SK-N-SH (cell line): ENCODE data around the gene ARID2. TPM values are rescaled to one million over a fixed set of nuclear protein-coding genes. Genes with fewer than 3 reads are reported as not detected.

Experiments used
- CTCF ChIA-PET: fragments of 300-600, 350-600 bp; formaldehyde crosslinking; extraction: SDS; loops from one replicate; lab custom pipeline; 2021; lab: Yijun Ruan, JAX
- POLR2A ChIA-PET: fragments of 350-600 bp; sonication (Branson Sonifier 250); formaldehyde crosslinking; extraction: SDS; loops from one replicate; lab custom pipeline; 2020; ENCODE audit warnings: antibody characterized with exemption, inconsistent platforms; lab: Yijun Ruan, JAX
- DNase-seq: peaks from one replicate; pipeline ENCODE4 v3.0.0; 2012
- H2AFZ ChIP-seq: fragments of 200-600 bp; sonication (generic); 2 replicates; pipeline ENCODE4 v1.8.1; 2016; ENCODE audit warnings: antibody characterized with exemption, mild to moderate bottlenecking, low read depth
- H3F3A ChIP-seq: fragments of 200-600 bp; sonication (generic); replicated peaks from 2 replicates; pipeline ENCODE3; 2016; ENCODE audit warnings: antibody characterized with exemption, mild to moderate bottlenecking; ENCODE audit not compliant: insufficient read depth
- H3K27ac ChIP-seq, 2 experiments: fragments of 200-500 bp in 1 of 2; fragments of 200-600 bp in 1 of 2; sonication (Bioruptor generic) in 1 of 2; sonication (generic), shearing (Covaris generic) in 1 of 2; 2 replicates each; pipeline versions ENCODE4 v1.5.1 to v1.6.1; 2014 to 2016; ENCODE audit warnings: low read depth in 2 of 2, inconsistent platforms in 1 of 2, low read length in 1 of 2, mild to moderate bottlenecking in 1 of 2, mixed read lengths in 1 of 2
- H3K27me3 ChIP-seq: fragments of 200-600 bp; sonication (generic), shearing (Covaris generic); 2 replicates; pipeline ENCODE4 v1.6.1; 2016; ENCODE audit warnings: mixed run types; ENCODE audit not compliant: insufficient read depth
- H3K36me3 ChIP-seq, 2 experiments: fragments of 200-500 bp in 1 of 2; fragments of 200-600 bp in 1 of 2; sonication (Bioruptor generic) in 1 of 2; sonication (generic) in 1 of 2; replicated peaks in 1 of 2; 2 replicates each; pipeline versions ENCODE3 to v1.5.1; 2014 to 2016; ENCODE audit warnings: low read length in 1 of 2, mild to moderate bottlenecking in 1 of 2; ENCODE audit not compliant: insufficient read depth in 2 of 2, control insufficient read depth in 1 of 2
- H3K4me1 ChIP-seq, 2 experiments: fragments of 200-500 bp in 1 of 2; fragments of 200-600 bp in 1 of 2; sonication (Bioruptor generic) in 1 of 2; sonication (generic), shearing (Covaris generic) in 1 of 2; 2 replicates each; pipeline versions ENCODE4 v1.5.1 to v1.6.1; 2014 to 2016; ENCODE audit warnings: low read depth in 1 of 2, low read length in 1 of 2, mixed run types in 1 of 2; ENCODE audit not compliant: insufficient read depth in 2 of 2, control insufficient read depth in 1 of 2
- H3K4me2 ChIP-seq: fragments of 200-600 bp; sonication (generic), shearing (Covaris generic); 2 replicates; pipeline ENCODE4 v1.6.1; 2017; ENCODE audit warnings: mixed run types
- H3K4me3 ChIP-seq, 2 experiments: fragments of 200-500 bp in 1 of 2; fragments of 200-600 bp in 1 of 2; sonication (Bioruptor generic) in 1 of 2; sonication (generic), shearing (Covaris generic) in 1 of 2; 2 replicates each; pipeline versions ENCODE4 v1.5.1 to v1.8.1; 2014 to 2016; ENCODE audit warnings: low read depth in 2 of 2, inconsistent platforms in 1 of 2, low read length in 1 of 2, mild to moderate bottlenecking in 1 of 2, mixed read lengths in 1 of 2, moderate library complexity in 1 of 2
- H3K79me2 ChIP-seq: fragments of 200-600 bp; sonication (generic); 2 replicates; pipeline ENCODE4 v1.8.1; 2017; ENCODE audit warnings: mild to moderate bottlenecking; ENCODE audit not compliant: insufficient read depth
- H3K9ac ChIP-seq: fragments of 200-600 bp; sonication (generic); 2 replicates; pipeline ENCODE4 v1.6.1; 2017; ENCODE audit warnings: mixed run types
- H3K9me2 ChIP-seq: fragments of 200-600 bp; sonication (generic); 2 replicates; pipeline ENCODE4 v1.6.1; 2017; ENCODE audit warnings: mixed run types
- H3K9me3 ChIP-seq: fragments of 200-600 bp; sonication (generic); 2 replicates; pipeline ENCODE4 v1.6.1; 2017; ENCODE audit warnings: mixed run types, mild to moderate bottlenecking, moderate library complexity
- H4K20me1 ChIP-seq: fragments of 200-600 bp; sonication (generic); 2 replicates; pipeline ENCODE4 v1.6.1; 2017; ENCODE audit warnings: mild to moderate bottlenecking, mixed run types; ENCODE audit not compliant: insufficient read depth
- FOSL2 ChIP-seq: IDR thresholded peaks from 2 replicates; pipeline ENCODE4 v1.4.0; 2012; ENCODE audit warnings: low read depth, mild to moderate bottlenecking, moderate library complexity, borderline replicate concordance
- FOXM1 ChIP-seq: IDR thresholded peaks from 2 replicates; pipeline ENCODE4 v1.4.0; 2012; ENCODE audit warnings: low read depth, mild to moderate bottlenecking
- GATA2 ChIP-seq: sonication (generic); formaldehyde crosslinking; IDR thresholded peaks from 2 replicates; pipeline ENCODE4 v1.5.0; 2020; ENCODE audit warnings: mild to moderate bottlenecking, missing genetic modification reagents
- MXI1 ChIP-seq: IDR thresholded peaks from 2 replicates; pipeline ENCODE4 v1.6.1; 2012; ENCODE audit warnings: mild to moderate bottlenecking, low read depth, low read length, improper control_type of control experiment
- RAD21 ChIP-seq: IDR thresholded peaks from 2 replicates; pipeline ENCODE4 v1.6.1; 2012; ENCODE audit warnings: mild to moderate bottlenecking, low read length
- RCOR1 ChIP-seq: fragments of 150-350 bp; IDR thresholded peaks from 2 replicates; pipeline ENCODE4 v1.6.1; 2017; ENCODE audit warnings: antibody characterized with exemption, low read length
- RFX5 ChIP-seq: IDR thresholded peaks from 2 replicates; pipeline ENCODE4 v1.6.1; 2012; ENCODE audit warnings: mild to moderate bottlenecking, improper control_type of control experiment, low read length
- TAF1 ChIP-seq: IDR thresholded peaks from 2 replicates; pipeline ENCODE4 v1.6.1; 2012; ENCODE audit warnings: low read depth, mild to moderate bottlenecking, low read length, moderate library complexity, borderline replicate concordance
- ZBTB33 ChIP-seq: IDR thresholded peaks from 2 replicates; pipeline ENCODE4 v1.4.0; 2012; ENCODE audit warnings: low read depth, borderline replicate concordance
- WGBS: methylation state at CpG from one replicate; pipeline ENCODE4 v1.1.6; 2017; ENCODE audit warnings: low lambda C conversion rate; 5-methylcytosine and 5-hydroxymethylcytosine counted together
- polyA plus RNA-seq, 3 experiments: library from polyadenylated mRNA; depleted of rRNA; stranded (reverse); fragments of >200 nt; gene quantifications; 2 replicates each; pipeline ENCODE4 v1.2.3, GENCODE V29; 2012

ARID2 gene
- polyA plus RNA-seq, 1 of the 3 experiments (the other 2 are of a cell fraction), result 5.9 TPM

- 0 out of 2 replicates have a peak, but pooled peaks have one; percentile 41 for TF ChIP-seq ZBTB33
Observed at GRCh38 chr12:45728630-45729232, 775 bp upstream of the ARID2 start (continued).

GRCh38 chr12:45730084-45730347, 510 bp downstream of the ARID2 start:
- Histone ChIP-seq H3K4me3 (peak overlapping the region; percentile 78 to 93), H3F3A (peaks cover 46% of the 10 kb centered on the region), H3K9ac (peak overlapping the region; percentile 97), H3K27me3 (no peaks in the 10 kb centered on the region), H3K9me2 (no peaks in the 10 kb centered on the region), H3K4me1 (peaks cover 8 to 13% of the 10 kb centered on the region in 2 experiments; a peak in 2 of 4 replicates), H3K9me3 (no peaks in the 10 kb centered on the region), H3K4me2 (peak overlapping the region; percentile 82; the same call in 1 of the 2 replicates), H2AFZ (peak overlapping the region; percentile 72; the same call in 1 of the 2 replicates), H3K79me2 (peaks cover 59% of the 10 kb centered on the region), H4K20me1 (peaks cover 10% of the 10 kb centered on the region; the same call in 1 of the 2 replicates), H3K36me3 (peaks cover 17 to 18% of the 10 kb centered on the region in 2 experiments), H3K27ac (peak overlapping the region; percentile 94 to 99)
- ChIA-PET POLR2A (interaction anchor here (1.2 to 2.1 kb wide), 2 partner anchors 12 to 514 kb away, joined by 4 to 9 read pairs; partner anchors contain the start of gene ANO6), CTCF (interaction anchor here (0.9 to 9.2 kb wide), 7 partner anchors 13 to 440 kb away, joined by 3 to 70 read pairs (median 5); no protein-coding TSS in a partner anchor)
- TF ChIP-seq RCOR1, result no peak
- no peak for TF ChIP-seq FOSL2
- no peak for TF ChIP-seq FOXM1
- 0% methylated on average over 5 of the region's 26 CpGs for WGBS
- DNase-seq, result no peak

GRCh38 chr12:45730348-45731189, 1.1 kb downstream of the ARID2 start:
- no peaks in the 10 kb centered on the region for H3K27me3 ChIP-seq
- H3K4me3 ChIP-seq, result peak overlapping the region; percentile 78 to 93
- peak overlapping the region; percentile 88 for H3K4me2 ChIP-seq
- H2AFZ ChIP-seq, result peak overlapping the region; percentile 88; the same call in 1 of the 2 replicates
- H3K36me3 ChIP-seq, result peaks cover 18 to 22% of the 10 kb centered on the region in 2 experiments
- peak overlapping the region; percentile 94 to 99 for H3K27ac ChIP-seq
- H4K20me1 ChIP-seq, result 0 out of 2 replicates have a peak, but pooled peaks cover 6% of the 10 kb centered on the region
- no peaks in the 10 kb centered on the region for H3K9me3 ChIP-seq
- H3K4me1 ChIP-seq, result peaks cover 8 to 10% of the 10 kb centered on the region in 2 experiments; a peak in 2 of 4 replicates
- ChIA-PET CTCF (interaction anchor here (0.9 to 9.2 kb wide), 6 partner anchors 12 to 260 kb away, joined by 3 to 70 read pairs (median 4); no protein-coding TSS in a partner anchor), POLR2A (interaction anchor here (1.2 kb wide), 1 partner anchor 12 kb away, joined by 4 read pairs; no protein-coding TSS in a partner anchor)
- H3K79me2 ChIP-seq, result peaks cover 59% of the 10 kb centered on the region
- H3F3A ChIP-seq, result peaks cover 46% of the 10 kb centered on the region
- peak overlapping the region; percentile 97 for H3K9ac ChIP-seq
- TF ChIP-seq RFX5 (no peak), RAD21 (no peak), TAF1 (0 out of 2 replicates have a peak, but pooled peaks have one; percentile 14), FOSL2 (no peak), GATA2 (CRISPR knock-in tag) (no peak), MXI1 (peak; percentile 12; the same call in 1 of the 2 replicates)
- under 1% methylated on average over 34 of the region's 67 CpGs for WGBS
- no peaks in the 10 kb centered on the region for H3K9me2 ChIP-seq
- peak; percentile 56 for DNase-seq
